Measurements from ENCODE around the gene HSPB9.
A peak's percentile ranks its signal among the peaks of the same experiment; 100 is the strongest.

The HSPB9 gene

GRCh38 chr17:42116705-42117396 lies 5.8 kb upstream of the HSPB9 start (continued):
- TF ChIP-seq ZNF571 (tag by site-specific recombination; IDR thresholded peaks at IDR 0.05) (no peak), SP3 (tag by site-specific recombination; IDR thresholded peaks at IDR 0.05) (no peak), SALL2 (tag by site-specific recombination; IDR thresholded peaks at IDR 0.05; ENCODE audit: borderline replicate concordance) (no peak), PRDM2 (tag by site-specific recombination; IDR thresholded peaks at IDR 0.05; ENCODE audit: borderline replicate concordance) (no peak)
- TF ChIP-seq, protein P1, sequence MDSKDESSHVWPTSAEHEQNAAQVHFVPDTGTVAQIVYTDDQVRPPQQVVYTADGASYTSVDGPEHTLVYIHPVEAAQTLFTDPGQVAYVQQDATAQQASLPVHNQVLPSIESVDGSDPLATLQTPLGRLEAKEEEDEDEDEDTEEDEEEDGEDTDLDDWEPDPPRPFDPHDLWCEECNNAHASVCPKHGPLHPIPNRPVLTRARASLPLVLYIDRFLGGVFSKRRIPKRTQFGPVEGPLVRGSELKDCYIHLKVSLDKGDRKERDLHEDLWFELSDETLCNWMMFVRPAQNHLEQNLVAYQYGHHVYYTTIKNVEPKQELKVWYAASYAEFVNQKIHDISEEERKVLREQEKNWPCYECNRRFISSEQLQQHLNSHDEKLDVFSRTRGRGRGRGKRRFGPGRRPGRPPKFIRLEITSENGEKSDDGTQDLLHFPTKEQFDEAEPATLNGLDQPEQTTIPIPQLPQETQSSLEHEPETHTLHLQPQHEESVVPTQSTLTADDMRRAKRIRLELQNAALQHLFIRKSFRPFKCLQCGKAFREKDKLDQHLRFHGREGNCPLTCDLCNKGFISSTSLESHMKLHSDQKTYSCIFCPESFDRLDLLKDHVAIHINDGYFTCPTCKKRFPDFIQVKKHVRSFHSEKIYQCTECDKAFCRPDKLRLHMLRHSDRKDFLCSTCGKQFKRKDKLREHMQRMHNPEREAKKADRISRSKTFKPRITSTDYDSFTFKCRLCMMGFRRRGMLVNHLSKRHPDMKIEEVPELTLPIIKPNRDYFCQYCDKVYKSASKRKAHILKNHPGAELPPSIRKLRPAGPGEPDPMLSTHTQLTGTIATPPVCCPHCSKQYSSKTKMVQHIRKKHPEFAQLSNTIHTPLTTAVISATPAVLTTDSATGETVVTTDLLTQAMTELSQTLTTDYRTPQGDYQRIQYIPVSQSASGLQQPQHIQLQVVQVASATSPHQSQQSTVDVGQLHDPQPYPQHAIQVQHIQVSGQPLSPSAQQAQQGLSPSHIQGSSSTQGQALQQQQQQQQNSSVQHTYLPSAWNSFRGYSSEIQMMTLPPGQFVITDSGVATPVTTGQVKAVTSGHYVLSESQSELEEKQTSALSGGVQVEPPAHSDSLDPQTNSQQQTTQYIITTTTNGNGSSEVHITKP (tag by site-specific recombination; IDR thresholded peaks at IDR 0.05): no peak

DNA sequence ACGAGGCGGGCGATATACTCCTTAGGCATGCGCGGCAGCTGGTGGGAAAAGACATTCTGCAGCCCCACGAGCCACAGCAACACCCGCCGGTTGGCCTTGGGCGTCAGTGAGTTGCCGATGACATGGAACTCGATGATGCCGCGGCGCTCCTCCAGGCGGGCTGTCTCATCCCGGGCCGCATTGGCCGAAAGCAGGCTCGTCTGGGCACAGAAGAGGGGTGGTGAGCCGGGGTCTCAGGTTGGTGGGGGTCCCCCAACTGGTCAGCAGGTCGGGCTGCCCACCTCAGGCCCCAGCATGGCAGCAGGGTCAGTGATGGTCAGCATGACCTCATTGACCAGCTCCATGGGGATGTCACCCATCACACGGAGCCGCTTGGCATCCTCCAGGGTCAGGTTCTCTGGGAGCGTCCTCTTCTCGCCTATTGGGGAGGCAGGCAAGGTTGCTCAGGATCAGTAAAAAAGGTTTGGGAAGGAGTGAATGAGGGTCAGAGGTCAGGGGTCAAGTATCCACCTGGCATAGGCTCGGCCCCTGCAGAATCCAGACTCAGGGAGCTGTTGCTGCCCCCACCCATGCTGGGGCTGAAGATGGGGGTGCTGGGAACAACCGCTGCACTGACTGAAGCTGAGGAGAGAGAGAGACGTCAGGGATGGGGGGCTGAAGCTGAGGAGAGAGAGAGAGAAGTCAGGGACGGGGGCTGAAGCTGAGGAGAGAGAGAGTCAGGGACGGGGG lies 5.0 kb upstream of the HSPB9 start:
- POLR2A ChIA-PET: interaction anchor here (0.5 to 1.1 kb wide), 4 partner anchors 64 to 289 kb away, joined by 3 to 22 read pairs (median 10); no protein-coding TSS in a partner anchor
- TF ChIP-seq ZNF239 (tag by site-specific recombination; IDR thresholded peaks at IDR 0.05) (no peak), ZNF571 (tag by site-specific recombination; IDR thresholded peaks at IDR 0.05) (no peak), GLIS1 (tag by site-specific recombination; IDR thresholded peaks at IDR 0.05) (no peak), ZNF596 (tag by site-specific recombination; IDR thresholded peaks at IDR 0.05) (0 out of 2 replicates have a peak, but pooled peaks have one; percentile 25), ZNF366 (tag by site-specific recombination; conservative IDR thresholded peaks at IDR 0.05) (no peak), ZNF548 (tag by site-specific recombination; IDR thresholded peaks at IDR 0.05) (no peak), ZNF785 (tag by site-specific recombination; IDR thresholded peaks at IDR 0.05) (no peak), ELK4 (IDR thresholded peaks at IDR 0.05; ENCODE audit: borderline replicate concordance, low read depth, low read length) (no peak), ZNF580 (tag by site-specific recombination; IDR thresholded peaks at IDR 0.05) (no peak), ZNF248 (tag by site-specific recombination; IDR thresholded peaks at IDR 0.05) (no peak), ZNF114 (tag by site-specific recombination; IDR thresholded peaks at IDR 0.05) (no peak), ZNF791 (tag by site-specific recombination; IDR thresholded peaks at IDR 0.05) (no peak), BCL11A (tag by site-specific recombination; IDR thresholded peaks at IDR 0.05; ENCODE audit: low read depth) (peak; percentile 97), ZNF146 (tag by site-specific recombination; IDR thresholded peaks at IDR 0.05) (no peak)
- TF ChIP-seq, protein P2, sequence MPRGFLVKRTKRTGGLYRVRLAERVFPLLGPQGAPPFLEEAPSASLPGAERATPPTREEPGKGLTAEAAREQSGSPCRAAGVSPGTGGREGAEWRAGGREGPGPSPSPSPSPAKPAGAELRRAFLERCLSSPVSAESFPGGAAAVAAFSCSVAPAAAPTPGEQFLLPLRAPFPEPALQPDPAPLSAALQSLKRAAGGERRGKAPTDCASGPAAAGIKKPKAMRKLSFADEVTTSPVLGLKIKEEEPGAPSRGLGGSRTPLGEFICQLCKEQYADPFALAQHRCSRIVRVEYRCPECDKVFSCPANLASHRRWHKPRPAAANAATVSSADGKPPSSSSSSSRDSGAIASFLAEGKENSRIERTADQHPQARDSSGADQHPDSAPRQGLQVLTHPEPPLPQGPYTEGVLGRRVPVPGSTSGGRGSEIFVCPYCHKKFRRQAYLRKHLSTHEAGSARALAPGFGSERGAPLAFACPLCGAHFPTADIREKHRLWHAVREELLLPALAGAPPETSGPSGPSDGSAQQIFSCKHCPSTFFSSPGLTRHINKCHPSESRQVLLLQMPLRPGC (tag by site-specific recombination; IDR thresholded peaks at IDR 0.05): no peak
- TF ChIP-seq, protein P3, sequence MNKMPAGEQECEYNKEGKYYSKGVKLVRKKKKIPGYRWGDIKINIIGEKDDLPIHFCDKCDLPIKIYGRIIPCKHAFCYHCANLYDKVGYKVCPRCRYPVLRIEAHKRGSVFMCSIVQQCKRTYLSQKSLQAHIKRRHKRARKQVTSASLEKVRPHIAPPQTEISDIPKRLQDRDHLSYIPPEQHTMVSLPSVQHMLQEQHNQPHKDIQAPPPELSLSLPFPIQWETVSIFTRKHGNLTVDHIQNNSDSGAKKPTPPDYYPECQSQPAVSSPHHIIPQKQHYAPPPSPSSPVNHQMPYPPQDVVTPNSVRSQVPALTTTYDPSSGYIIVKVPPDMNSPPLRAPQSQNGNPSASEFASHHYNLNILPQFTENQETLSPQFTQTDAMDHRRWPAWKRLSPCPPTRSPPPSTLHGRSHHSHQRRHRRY (tag by site-specific recombination; IDR thresholded peaks at IDR 0.05): no peak

More for the DNA sequence above, 5.0 kb upstream of the HSPB9 start:
- H3K9me3 ChIP-seq (ENCODE audit: control insufficient read depth, insufficient read depth, low read depth, low read length): no peaks in the 10 kb centered on the region
- H3K36me3 ChIP-seq (ENCODE audit: control insufficient read depth in 2 of 2, insufficient read depth in 1 of 2, low read length in 2 of 2): peaks cover 9 to 66% of the 10 kb centered on the region in 2 experiments; a peak in 2 of 3 replicates
- H3K4me1 ChIP-seq (ENCODE audit: control insufficient read depth, insufficient read depth, low read length): peaks cover 4% of the 10 kb centered on the region; the same call in 1 of the 2 replicates
- CTCF ChIA-PET: interaction anchor here (0.5 to 17.1 kb wide), 23 partner anchors 10 to 1782 kb away, joined by 3 to 260 read pairs (median 5); partner anchors contain the start of genes CNP, DNAJC7, KCNH4 and NKIRAS2
- no peak overlapping the region for H3K27ac ChIP-seq (ENCODE audit: extremely low read depth, low read depth, low read length)
- no peak overlapping the region for H3K4me3 ChIP-seq (ENCODE audit: low read depth, low read length)

Data from HEK293 (cell line).